Measurements from ENCODE around the gene SKP2.

GRCh38 chr5:36147681-36148080 lies 4.2 kb upstream of the SKP2 start:
- TF ChIP-seq, protein P1, sequence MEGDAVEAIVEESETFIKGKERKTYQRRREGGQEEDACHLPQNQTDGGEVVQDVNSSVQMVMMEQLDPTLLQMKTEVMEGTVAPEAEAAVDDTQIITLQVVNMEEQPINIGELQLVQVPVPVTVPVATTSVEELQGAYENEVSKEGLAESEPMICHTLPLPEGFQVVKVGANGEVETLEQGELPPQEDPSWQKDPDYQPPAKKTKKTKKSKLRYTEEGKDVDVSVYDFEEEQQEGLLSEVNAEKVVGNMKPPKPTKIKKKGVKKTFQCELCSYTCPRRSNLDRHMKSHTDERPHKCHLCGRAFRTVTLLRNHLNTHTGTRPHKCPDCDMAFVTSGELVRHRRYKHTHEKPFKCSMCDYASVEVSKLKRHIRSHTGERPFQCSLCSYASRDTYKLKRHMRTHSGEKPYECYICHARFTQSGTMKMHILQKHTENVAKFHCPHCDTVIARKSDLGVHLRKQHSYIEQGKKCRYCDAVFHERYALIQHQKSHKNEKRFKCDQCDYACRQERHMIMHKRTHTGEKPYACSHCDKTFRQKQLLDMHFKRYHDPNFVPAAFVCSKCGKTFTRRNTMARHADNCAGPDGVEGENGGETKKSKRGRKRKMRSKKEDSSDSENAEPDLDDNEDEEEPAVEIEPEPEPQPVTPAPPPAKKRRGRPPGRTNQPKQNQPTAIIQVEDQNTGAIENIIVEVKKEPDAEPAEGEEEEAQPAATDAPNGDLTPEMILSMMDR (IDR thresholded peaks at IDR 0.05; ENCODE audit: low read length): no peak
- no peak for TF ChIP-seq EZH2 (IDR thresholded peaks at IDR 0.05; ENCODE audit: borderline replicate concordance, low read length)

Data from OCI-LY1 (cell line).